ENCODE results near the gene ASB1.

Gene ASB1

GRCh38 chr2:238473523-238473922 lies 46.8 kb downstream of the ASB1 start:
- DNase-seq = no peak

- no peak for DNase-seq
These were observed 48.3 kb downstream of the ASB1 start for GRCh38 chr2:238475034-238475433.

GRCh38 chr2:238475566-238475965 lies 48.8 kb downstream of the ASB1 start:
- no peak for DNase-seq

- no peak for DNase-seq
These were observed 49.5 kb downstream of the ASB1 start for GRCh38 chr2:238476258-238476657.

- no peak for DNase-seq
These were observed 51.5 kb downstream of the ASB1 start for GRCh38 chr2:238478216-238478615.

GRCh38 chr2:238479847-238480246 lies 53.1 kb downstream of the ASB1 start:
- no peak for DNase-seq

- no peak for DNase-seq
These were observed 56.3 kb downstream of the ASB1 start for GRCh38 chr2:238483021-238483420.

- DNase-seq = no peak
These were observed 56.9 kb downstream of the ASB1 start for GRCh38 chr2:238483656-238484055.

GRCh38 chr2:238484522-238485452 lies 58.1 kb downstream of the ASB1 start:
- no peak for DNase-seq

- DNase-seq = no peak
These were observed 59.6 kb downstream of the ASB1 start for GRCh38 chr2:238486123-238486848.

- DNase-seq = no peak
These were observed 60.4 kb downstream of the ASB1 start for GRCh38 chr2:238487134-238487533.

- DNase-seq = no peak
These were observed 61.1 kb downstream of the ASB1 start for GRCh38 chr2:238487652-238488346.

GRCh38 chr2:238488347-238488826 lies 61.7 kb downstream of the ASB1 start:
- no peak for DNase-seq

- DNase-seq = no peak
These were observed 62.7 kb downstream of the ASB1 start for GRCh38 chr2:238489431-238489830.

GRCh38 chr2:238489896-238490295 lies 63.2 kb downstream of the ASB1 start:
- no peak for DNase-seq

- no peak for DNase-seq
These were observed 66.1 kb downstream of the ASB1 start for GRCh38 chr2:238492840-238493239.

- DNase-seq = no peak
These were observed 66.7 kb downstream of the ASB1 start for GRCh38 chr2:238493411-238493810.

GRCh38 chr2:238493880-238494572 lies 67.3 kb downstream of the ASB1 start:
- DNase-seq = no peak

GRCh38 chr2:238494573-238494961 lies 67.8 kb downstream of the ASB1 start:
- DNase-seq = no peak

- DNase-seq = no peak
These were observed 68.7 kb downstream of the ASB1 start for GRCh38 chr2:238495422-238495821.

- no peak for DNase-seq
These were observed 70.3 kb downstream of the ASB1 start for GRCh38 chr2:238496756-238497609.

- DNase-seq = no peak
These were observed 70.9 kb downstream of the ASB1 start for GRCh38 chr2:238497610-238498005.
